GM21786 (cell line): Measurements from ENCODE around the gene CCL5.

Experiments used
- ATAC-seq: cut with Tn5 transposase; IDR thresholded peaks from one replicate; pipeline ENCODE4 v1.9.1; 2021; ENCODE audit not compliant: unreplicated experiment

The CCL5 gene

DNA sequence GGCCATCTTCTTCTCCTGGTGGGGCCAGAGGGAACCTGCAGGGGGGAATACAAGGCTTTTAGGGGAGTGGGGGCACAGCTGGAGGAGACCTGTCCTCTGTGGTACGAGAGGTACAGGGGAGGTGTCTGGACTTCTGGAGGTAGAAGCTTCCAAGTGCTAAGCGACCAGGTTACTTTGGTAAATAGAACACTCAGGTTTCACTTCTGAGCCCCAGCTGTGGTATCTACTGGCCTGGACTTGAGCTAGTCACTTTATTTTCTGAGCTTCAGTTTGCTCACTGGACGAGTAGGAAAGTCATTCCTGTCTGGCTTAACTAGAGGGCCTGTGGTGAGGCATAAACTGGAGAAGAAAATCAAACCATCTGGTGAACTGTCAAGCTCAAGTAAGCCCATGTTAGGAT lies 11.4 kb downstream of the CCL5 start, which contains the start of gene HEATR9:
Gene HEATR9, minus strand, starts transcription at position 155 of the 400 bp plus-strand sequence. Its CDS starts 149 bp downstream, at position 6.
- no peak for ATAC-seq

DNA sequence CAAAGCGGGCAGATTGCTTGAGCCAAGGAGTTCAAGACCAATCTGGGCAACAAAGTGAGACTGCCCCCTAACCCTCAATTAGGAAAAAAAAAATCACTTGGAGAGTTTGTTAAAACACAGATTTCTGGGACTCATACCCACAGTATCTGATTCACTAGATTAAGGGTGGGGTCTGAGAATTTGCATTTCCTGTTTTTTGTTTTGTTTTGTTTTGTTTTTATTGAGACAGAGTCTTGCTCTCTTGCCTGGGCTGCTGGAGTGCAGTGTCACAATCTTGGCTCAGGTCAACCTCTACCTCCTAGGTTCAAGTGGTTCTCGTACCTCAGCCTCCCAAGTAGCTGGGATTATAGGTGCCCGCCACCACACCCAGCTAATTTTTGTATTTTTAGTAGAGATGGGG lies 12.6 kb downstream of the CCL5 start:
- ATAC-seq = no peak

DNA sequence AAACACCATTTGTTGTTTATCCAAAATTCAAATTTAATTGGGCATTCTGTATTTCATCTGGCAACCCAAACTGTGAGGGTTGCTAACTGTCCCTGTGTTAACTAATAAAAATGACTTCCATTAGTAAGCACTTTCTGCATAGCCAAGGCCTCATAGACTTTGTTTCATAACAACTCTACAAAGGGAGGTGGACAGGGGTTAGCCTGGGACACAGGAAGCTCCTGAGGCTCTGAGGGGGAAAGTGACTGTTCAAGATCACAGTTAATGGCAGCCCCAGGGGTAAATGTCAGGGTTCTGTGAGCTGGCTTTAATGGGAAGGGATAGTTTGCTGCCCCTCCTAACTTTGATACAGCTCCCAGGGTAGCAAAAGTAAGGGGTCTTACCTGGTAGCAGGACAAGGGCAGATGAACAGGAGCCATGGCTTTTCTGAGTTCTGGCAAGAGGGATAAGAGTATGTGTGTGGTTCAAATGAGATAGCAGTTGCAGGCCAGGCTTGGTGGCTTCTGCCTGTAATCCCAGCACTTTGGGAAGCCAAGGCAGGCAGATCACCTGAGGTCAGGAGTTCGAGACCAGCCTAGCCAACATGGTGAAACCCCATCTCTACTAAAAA lies 13.7 kb downstream of the CCL5 start:
- no peak for ATAC-seq

DNA sequence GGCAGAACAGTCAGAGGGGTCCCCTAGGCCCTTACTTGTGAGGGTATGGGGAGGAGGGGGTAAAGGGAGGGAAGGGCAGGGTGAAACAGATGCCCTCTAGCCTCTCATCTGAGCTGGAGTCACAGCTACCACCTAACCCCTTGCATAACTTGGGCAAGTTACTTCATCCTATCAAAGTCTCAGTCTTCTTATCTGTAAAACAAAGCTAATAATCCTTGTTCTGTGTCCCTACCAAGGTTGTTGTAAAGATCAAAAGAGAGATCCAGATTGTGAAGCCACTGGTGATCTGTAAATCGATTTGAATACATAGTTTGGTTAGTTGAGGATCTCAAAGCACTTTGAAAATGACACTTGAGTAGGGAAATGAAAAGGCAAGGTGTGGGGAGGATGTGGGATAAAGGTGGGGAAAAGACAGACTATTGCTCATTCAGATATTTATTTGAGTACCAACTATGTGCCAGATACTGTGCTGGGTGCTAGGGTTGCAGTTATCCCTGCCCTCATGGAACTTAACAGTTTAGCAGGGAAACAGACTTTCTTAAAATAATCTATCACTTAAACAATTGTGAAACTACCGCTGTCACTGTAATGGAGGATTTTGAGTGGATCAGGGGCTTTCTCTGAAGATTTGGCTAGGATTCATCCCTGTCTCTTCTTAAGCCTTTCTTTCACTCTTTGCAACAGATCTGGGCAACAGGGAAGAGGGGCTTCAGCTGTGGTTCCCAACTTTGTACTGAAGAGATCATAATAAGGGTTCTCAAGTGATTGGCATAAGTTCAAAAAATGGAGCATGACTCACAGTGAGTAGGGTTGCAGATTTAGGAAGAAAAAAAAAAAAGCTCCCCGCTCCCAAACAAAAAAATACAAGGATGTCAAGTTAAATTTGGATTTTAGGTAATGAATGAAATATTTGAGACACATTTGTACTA lies 14.5 kb downstream of the CCL5 start:
- ATAC-seq = no peak

DNA sequence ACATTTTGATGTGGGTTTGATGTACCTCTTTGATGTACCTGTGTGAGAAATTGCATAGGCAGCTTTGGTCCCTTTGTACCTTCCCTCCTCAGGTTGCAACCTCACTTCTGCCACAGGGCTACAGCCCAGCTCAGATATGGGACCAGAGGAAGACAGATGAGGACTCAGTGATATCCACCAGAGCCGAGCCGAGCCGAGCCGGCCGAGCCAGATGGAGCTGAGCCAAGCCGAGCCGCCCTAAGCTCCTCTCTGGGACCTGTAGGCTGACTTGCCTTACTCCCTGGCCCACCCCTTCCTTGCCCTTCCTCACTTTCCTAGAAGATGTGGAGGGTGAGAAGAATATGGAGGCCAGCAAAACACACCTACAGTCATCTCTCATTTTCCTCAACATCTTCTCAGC lies 15.3 kb downstream of the CCL5 start:
- no peak for ATAC-seq

DNA sequence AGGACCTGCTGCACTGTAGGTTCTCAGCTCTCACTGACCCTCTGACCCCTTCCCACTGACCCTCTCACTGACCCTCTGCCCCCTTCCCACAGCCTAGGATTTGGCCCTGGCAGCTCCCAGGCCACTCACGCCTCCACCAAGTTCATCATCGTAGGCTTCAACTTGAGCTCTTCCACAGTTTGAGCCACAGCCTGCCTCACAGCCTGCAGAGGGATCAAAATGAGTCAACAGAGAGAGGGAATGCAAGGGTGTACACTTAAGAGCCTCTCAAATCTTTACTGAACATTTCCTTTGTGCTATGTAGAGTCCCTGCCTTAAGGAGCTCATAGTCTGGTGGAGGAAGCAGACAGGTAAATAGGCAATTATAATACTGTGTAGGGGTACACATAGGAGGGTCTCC lies 23.6 kb downstream of the CCL5 start:
- ATAC-seq = no peak

DNA sequence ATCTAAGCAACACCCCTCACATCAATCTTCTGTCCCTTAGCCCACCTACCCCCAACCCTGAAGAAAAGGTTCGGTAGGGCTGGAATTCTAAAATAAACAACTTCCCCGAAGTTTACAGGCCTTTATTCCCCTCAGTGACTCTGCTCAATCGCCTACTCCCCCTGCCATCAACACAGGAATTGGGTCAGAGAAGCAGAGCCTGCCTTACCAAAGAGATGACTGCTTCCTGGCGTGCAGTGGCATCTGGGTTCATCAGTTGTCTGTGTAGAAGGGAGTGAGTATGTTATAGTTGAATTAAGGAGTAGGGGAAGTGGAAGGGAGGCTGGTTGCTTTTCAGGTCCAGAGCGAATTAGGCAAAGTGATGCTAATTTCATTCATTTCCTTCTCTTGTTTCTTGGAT lies 24.2 kb downstream of the CCL5 start:
- no peak for ATAC-seq

DNA sequence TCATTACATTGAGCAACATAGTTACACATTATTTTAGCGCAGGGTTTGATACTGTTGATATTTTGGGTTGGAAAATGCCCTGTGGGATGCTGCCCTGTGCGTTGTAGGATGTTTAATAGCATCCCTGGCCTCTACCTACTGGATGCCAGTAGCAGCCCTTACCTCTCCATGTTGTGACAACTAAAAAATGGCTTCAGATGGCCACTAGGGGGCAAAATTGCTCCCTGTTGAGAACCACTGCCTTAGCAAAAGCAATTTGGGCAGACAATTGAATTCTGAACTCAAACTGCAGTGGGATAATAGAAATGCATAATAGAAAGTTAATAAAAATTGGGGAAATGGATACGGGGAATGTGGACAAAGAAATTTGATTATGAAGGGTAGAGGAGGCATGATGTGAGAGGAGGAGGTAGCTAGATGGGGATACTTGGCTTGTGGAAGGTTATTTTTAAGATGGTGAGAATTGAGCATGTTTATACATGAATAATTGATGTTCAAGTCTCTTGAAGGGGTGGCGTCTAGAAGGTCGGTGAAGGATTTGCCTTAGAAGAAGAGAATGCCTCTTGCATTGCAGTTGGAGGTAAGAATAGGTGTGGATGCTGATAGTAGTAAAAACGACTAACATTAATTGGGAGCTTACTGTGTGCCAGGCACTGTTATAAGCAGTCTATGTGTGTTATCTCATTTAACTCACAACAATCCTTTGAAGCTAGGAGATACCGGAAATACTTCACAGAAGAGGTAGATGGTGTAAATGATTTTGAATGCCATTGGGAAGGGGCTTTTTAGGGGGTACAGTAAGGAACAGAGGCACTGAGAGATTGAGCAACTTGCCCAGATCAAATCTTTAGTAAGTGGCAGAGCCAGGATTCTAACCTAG lies 30.5 kb downstream of the CCL5 start:
- ATAC-seq = no peak

DNA sequence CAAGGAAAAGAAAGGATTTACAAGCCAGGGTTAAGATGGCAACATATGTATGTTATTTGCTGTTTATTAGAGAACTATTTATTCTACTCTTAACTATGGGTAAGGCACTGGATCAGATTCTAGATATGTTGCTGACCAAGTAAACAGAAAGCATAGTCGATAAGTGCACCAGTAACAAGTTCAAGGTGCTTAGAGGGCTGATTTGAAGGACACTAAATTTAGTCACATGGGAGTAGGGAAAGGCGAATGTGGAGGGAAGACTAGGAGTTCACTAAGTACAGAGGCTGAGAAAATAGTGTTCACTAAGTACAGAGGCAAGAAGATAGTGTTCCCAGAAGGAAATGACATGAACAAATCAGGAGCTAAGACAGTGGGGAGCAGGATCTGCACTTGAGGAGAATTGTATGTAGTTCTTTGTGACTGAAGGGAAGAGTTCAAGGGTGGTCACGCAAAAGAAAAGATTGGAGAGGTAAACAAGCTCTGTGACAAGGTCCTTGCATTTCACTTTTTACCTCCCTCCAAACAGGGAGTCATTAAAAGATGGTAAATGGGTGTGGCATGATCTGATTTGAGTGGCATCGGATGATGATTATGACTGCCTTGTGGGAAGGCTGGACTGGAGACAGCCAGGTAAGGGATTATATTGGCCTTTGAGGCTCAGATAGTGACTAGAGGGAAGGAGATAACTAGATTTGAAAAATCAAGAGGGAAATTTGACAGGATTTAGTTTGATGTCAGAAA lies 32.4 kb downstream of the CCL5 start:
- no peak for ATAC-seq

DNA sequence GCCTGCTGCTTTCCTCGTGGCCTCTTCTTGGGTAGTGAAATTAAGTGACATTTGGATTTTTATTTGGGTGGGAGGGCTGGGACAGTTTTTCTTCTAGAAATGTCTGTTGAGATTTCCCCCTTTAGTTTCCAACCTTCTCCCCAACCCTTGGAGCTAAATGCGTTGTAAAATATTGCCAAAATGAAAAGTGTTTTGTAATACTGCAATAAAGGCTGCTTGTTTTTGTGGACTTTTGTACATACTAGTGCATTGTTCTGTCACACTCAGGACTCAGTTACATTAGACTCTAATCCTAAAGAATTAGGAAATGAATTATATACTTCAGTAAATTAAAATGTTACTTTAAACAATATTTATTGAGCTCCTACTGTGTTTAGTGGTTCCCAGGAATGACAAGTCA lies 33.2 kb downstream of the CCL5 start:
- ATAC-seq = no peak

DNA sequence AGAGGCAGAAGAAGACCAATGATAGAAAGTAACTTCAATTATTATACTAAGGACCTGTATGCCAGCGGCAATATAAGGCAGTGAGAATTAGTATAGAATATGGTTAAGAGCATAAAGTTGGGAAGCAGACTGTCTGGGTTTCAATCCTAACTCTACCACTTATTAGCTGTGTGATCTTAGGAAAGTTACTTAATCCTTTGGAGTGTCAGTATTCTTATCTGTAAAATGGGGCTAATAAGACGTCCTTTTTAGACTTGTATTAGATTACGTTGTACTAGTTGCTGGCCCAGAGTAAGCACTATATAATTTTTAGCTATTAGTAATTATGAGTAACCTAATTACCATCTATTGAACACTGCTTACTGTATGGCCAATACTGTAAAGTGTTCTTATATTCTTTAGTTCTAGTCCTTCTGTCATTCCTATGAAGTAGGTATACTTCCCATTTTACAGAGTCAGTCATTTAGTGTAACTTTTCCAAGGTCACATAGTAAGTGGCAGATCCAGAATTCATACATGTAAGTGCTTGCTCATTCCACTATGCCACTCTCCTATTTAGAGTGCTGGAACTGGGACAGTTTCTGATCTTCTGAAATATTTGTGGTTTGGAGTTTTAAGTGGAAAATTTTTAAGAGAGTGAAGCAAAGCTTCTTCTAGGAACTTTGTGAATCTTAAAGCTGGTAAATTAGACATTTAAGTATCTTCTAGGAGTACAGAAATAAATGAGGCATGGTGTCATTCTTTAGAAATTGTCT lies 33.9 kb downstream of the CCL5 start:
- ATAC-seq = no peak

DNA sequence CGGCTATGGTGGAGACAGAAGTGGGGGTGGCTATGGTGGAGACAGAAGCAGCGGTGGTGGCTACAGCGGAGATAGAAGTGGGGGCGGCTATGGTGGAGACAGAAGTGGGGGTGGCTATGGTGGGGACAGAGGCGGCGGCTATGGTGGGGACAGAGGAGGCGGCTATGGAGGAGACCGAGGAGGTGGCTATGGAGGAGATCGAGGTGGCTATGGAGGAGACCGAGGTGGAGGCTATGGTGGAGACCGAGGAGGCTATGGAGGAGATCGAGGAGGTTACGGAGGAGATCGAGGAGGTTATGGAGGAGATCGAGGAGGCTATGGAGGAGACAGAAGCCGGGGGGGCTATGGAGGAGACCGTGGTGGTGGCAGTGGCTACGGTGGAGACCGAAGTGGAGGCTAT lies 35.6 kb downstream of the CCL5 start:
- no peak for ATAC-seq

DNA sequence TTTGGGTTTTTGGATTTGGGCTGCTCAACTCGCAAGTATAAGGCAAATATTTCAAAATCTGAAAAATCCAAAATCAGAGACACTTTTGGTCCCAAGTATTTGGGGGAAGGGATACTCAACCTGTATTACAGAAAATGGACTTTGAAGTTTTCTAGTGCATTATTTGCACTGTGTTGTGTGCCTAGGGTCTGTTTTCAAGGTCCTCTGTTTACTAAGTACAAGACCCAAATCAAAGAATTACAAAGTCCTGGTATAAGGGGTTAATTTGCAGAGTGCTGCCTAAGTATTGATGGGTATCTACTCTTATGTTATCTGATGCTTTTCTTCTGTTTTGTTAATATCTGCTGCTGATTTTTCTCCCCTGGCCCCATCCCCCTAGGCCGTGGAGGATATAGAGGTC lies 36.5 kb downstream of the CCL5 start:
- ATAC-seq = no peak

DNA sequence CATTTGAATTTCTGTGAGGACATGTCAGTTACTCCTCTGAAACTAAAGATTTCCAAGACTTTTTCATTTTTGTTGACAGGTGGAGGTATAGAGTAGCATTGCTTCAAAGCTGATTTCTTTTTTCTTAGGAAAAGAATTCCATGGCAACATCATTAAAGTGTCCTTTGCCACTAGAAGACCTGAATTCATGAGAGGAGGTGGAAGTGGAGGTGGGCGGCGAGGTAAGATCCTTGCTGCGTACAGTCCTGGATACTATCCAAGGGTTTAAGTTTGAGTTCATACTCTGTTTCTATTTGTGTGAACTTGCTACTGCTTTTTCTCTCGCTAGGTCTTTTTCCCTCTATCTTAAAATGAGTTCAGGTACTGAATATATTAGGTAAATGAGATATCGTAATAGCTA lies 37.9 kb downstream of the CCL5 start:
- no peak for ATAC-seq

DNA sequence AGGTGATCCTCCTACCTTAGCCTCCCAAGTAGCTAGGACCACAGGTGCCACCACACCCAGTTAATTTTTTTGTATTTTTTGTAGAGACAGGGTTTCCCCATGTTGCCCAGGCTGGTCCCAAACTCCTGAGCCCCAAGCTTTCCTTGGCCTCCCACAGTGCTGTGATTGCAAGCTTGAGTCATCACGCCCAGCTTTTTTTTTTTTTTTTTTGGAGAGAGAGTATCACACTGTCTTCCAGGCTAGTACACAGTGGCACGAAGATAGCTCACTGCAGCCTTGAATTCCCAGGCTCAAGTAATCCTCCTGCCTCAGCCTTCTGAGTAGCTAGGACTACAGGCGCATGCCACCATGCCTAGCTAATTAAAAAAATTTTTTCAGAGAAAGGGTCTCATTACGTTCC lies 38.7 kb downstream of the CCL5 start:
- no peak for ATAC-seq

DNA sequence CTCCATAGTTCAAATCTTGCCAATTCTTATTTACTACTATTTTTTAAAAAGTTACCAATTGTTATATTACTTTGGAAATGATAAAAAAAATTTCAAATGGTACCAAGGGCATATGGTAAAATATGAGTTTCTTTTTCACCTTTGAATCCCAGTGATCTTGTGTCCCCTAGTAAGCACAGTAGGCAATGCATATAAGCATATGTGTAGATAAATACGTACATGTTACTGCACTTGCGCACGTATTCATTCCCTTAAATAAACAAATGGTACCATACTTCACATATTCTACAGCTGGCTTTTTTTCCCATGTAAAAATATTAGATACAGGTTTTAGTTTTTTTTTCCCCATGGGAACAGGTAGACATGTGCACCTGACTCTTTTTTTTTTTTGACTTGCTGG lies 39.1 kb downstream of the CCL5 start:
- no peak for ATAC-seq

DNA sequence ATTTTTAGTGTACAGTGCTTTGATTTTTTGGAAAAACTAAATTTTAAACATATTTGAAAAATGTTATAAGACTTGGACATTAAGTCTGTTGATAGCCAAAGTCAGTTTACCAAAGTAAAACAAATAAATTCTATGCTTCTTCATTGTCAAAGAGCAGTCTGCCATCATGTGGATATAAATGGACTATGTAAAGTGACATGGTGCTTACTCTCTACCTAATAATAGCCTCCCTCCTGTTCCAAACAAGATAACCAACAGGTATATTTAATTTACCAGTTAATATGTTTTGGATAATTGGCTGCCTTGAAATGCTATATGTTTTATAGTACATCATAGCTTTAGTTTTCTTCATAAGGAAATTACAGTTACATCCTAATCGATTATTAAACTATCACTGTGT lies 55.0 kb downstream of the CCL5 start:
- ATAC-seq = no peak
